HEK293 (cell line): ENCODE data around the gene COG3.

Source experiments
- KLF10 ChIP-seq: fragments of 450-650 bp; IDR thresholded peaks from 2 replicates; pipeline ENCODE4 v1.5.1; 2018; ENCODE audit warnings: missing biosample characterization, mild to moderate bottlenecking, missing genetic modification characterization
- KLF7 ChIP-seq: fragments of 450-650 bp; formaldehyde crosslinking; IDR thresholded peaks from 2 replicates; pipeline ENCODE4 v1.5.1; 2016; ENCODE audit warnings: missing biosample characterization, missing genetic modification characterization, borderline replicate concordance
- SP2 ChIP-seq: fragments of 450-650 bp; formaldehyde crosslinking; IDR thresholded peaks from 2 replicates; pipeline ENCODE4 v1.5.1; 2016; ENCODE audit warnings: missing biosample characterization, missing genetic modification characterization
- YY1 ChIP-seq: fragments of 450-650 bp; formaldehyde crosslinking; IDR thresholded peaks from 2 replicates; pipeline ENCODE4 v1.5.1; 2018; ENCODE audit warnings: missing biosample characterization, missing genetic modification characterization
- ZNF514 ChIP-seq: fragments of 450-650 bp; formaldehyde crosslinking; IDR thresholded peaks from 2 replicates; pipeline ENCODE4 v1.5.1; 2016; ENCODE audit warnings: missing biosample characterization, missing genetic modification characterization
- ZNF670 ChIP-seq: fragments of 450-650 bp; formaldehyde crosslinking; IDR thresholded peaks from 2 replicates; pipeline ENCODE4 v1.5.1; 2016; ENCODE audit warnings: missing biosample characterization, missing genetic modification characterization, low read depth
- ZNF777 ChIP-seq: fragments of 450-650 bp; formaldehyde crosslinking; IDR thresholded peaks from 2 replicates; pipeline ENCODE4 v1.5.1; 2017; ENCODE audit warnings: missing biosample characterization, missing genetic modification characterization, borderline replicate concordance
- TF ChIP-seq, protein P1 (sequence below): fragments of 450-650 bp; formaldehyde crosslinking; IDR thresholded peaks from 2 replicates; pipeline ENCODE4 v1.5.1; 2016; ENCODE audit warnings: missing biosample characterization, missing genetic modification characterization
- TF ChIP-seq, protein P2 (sequence below): fragments of 450-650 bp; formaldehyde crosslinking; IDR thresholded peaks from 2 replicates; pipeline ENCODE4 v1.5.1; 2016; ENCODE audit warnings: missing biosample characterization, missing genetic modification characterization, low read depth
- TF ChIP-seq, protein P3 (sequence below): fragments of 450-650 bp; formaldehyde crosslinking; IDR thresholded peaks from 2 replicates; pipeline ENCODE4 v1.5.1; 2016; ENCODE audit warnings: missing biosample characterization, missing genetic modification characterization
- TF ChIP-seq, protein P4 (sequence below): fragments of 450-650 bp; formaldehyde crosslinking; IDR thresholded peaks from 2 replicates; pipeline ENCODE4 v1.5.1; 2016; ENCODE audit warnings: missing biosample characterization, missing genetic modification characterization, low read depth

DNA sequence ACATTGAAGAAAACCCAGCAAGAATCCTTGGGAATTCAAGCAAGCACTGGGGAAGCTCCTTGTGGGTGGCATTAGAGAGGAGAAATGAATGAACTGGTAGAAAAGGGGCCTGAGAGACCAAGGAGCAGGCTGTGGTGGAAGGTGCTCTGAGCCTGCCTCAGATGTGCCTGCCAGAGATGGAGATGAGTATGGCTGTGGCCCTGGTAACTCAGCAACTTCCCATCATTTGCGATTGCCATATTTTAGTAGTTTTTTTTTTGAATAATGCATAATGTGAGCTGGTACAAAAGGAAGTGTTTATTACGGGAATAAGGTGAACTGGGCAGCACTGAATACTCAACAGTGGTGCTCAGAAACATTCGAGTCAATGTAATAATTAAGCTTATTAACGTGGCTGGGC is 111.7 kb downstream of the COG3 start:
- TF ChIP-seq, protein P1, sequence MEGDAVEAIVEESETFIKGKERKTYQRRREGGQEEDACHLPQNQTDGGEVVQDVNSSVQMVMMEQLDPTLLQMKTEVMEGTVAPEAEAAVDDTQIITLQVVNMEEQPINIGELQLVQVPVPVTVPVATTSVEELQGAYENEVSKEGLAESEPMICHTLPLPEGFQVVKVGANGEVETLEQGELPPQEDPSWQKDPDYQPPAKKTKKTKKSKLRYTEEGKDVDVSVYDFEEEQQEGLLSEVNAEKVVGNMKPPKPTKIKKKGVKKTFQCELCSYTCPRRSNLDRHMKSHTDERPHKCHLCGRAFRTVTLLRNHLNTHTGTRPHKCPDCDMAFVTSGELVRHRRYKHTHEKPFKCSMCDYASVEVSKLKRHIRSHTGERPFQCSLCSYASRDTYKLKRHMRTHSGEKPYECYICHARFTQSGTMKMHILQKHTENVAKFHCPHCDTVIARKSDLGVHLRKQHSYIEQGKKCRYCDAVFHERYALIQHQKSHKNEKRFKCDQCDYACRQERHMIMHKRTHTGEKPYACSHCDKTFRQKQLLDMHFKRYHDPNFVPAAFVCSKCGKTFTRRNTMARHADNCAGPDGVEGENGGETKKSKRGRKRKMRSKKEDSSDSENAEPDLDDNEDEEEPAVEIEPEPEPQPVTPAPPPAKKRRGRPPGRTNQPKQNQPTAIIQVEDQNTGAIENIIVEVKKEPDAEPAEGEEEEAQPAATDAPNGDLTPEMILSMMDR (tag by site-specific recombination) = no peak
- no peak for TF ChIP-seq KLF10 (tag by site-specific recombination)
- TF ChIP-seq, protein P2, sequence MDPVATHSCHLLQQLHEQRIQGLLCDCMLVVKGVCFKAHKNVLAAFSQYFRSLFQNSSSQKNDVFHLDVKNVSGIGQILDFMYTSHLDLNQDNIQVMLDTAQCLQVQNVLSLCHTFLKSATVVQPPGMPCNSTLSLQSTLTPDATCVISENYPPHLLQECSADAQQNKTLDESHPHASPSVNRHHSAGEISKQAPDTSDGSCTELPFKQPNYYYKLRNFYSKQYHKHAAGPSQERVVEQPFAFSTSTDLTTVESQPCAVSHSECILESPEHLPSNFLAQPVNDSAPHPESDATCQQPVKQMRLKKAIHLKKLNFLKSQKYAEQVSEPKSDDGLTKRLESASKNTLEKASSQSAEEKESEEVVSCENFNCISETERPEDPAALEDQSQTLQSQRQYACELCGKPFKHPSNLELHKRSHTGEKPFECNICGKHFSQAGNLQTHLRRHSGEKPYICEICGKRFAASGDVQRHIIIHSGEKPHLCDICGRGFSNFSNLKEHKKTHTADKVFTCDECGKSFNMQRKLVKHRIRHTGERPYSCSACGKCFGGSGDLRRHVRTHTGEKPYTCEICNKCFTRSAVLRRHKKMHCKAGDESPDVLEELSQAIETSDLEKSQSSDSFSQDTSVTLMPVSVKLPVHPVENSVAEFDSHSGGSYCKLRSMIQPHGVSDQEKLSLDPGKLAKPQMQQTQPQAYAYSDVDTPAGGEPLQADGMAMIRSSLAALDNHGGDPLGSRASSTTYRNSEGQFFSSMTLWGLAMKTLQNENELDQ (tag by site-specific recombination) = no peak
- no peak for TF ChIP-seq SP2 (tag by site-specific recombination)
- TF ChIP-seq ZNF777 (tag by site-specific recombination) = no peak
- TF ChIP-seq ZNF514 = no peak
- TF ChIP-seq KLF7 (tag by site-specific recombination) = no peak
- no peak for TF ChIP-seq ZNF670 (tag by site-specific recombination)
- TF ChIP-seq YY1 (tag by site-specific recombination) = no peak
- TF ChIP-seq, protein P3, sequence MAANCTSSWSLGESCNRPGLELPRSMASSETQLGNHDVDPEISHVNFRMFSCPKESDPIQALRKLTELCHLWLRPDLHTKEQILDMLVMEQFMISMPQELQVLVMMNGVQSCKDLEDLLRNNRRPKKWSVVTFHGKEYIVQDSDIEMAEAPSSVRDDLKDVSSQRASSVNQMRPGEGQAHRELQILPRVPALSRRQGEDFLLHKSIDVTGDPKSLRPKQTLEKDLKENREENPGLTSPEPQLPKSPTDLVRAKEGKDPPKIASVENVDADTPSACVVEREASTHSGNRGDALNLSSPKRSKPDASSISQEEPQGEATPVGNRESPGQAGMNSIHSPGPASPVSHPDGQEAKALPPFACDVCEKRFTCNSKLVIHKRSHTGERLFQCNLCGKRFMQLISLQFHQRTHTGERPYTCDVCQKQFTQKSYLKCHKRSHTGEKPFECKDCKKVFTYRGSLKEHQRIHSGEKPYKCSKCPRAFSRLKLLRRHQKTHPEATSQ = no peak
- TF ChIP-seq, protein P4, sequence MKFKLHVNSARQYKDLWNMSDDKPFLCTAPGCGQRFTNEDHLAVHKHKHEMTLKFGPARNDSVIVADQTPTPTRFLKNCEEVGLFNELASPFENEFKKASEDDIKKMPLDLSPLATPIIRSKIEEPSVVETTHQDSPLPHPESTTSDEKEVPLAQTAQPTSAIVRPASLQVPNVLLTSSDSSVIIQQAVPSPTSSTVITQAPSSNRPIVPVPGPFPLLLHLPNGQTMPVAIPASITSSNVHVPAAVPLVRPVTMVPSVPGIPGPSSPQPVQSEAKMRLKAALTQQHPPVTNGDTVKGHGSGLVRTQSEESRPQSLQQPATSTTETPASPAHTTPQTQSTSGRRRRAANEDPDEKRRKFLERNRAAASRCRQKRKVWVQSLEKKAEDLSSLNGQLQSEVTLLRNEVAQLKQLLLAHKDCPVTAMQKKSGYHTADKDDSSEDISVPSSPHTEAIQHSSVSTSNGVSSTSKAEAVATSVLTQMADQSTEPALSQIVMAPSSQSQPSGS = no peak
